Stimulated activated CD8-positive, alpha-beta memory T cell treated with anti-CD3 and anti-CD28 coated beads, Interleukin-15, amount 100 ng/mL, for 1 hour (primary cell): ENCODE results near the gene DYNC1I2.
A peak's percentile ranks its signal among the peaks of the same experiment; 100 is the strongest.

Source experiments
- DNase-seq: peaks from one replicate; pipeline ENCODE4 v3.0.0-alpha.2; 2020; ENCODE audit warnings: low read depth

Gene DYNC1I2

DNA sequence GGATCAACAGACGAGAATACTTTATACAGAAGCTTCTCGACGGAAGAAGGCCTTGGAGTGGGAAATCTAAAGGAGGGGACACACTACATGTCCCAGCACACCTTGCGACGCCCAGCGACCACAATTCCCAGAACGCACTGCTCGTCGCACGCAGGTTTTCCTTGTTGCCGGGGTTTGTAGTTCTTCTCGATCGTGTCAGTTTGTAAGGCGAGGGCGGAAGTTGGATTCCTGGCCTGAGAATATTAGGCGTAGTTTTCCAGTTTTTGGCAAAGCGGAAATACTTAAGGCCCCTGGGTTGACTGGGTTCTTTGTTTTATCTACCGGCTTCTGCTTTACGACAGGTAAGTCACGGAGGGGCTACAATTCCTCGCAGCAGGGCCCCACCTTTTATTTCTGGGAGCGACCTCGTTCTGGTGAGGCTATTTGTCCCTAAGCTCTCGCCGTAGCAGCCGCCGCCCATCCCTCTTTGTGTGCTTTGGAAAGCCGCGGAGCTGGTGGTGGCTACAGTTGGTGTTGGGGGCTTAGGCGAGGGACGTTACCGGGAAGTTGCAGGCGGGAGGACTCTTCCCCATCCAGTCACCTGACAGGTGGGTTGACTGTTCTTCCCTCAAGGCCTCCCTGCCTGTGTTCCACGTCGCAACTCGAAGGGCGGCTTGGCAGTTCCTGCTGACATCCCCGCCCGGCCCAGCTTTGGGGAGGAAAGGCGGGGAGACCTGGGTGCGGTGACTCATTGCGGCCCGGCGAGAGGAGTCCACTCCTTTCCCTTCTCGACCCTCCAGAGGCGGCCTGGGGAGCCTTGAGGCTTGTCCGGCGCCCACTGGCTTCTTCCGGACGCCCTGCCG is at the start of gene DYNC1I2:
Gene DYNC1I2 (plus strand): TSS at position 183 of the 842 bp plus-strand sequence. CDS start 2,687 bp downstream, outside the sequence.
- peak; percentile 43 for DNase-seq

DNA sequence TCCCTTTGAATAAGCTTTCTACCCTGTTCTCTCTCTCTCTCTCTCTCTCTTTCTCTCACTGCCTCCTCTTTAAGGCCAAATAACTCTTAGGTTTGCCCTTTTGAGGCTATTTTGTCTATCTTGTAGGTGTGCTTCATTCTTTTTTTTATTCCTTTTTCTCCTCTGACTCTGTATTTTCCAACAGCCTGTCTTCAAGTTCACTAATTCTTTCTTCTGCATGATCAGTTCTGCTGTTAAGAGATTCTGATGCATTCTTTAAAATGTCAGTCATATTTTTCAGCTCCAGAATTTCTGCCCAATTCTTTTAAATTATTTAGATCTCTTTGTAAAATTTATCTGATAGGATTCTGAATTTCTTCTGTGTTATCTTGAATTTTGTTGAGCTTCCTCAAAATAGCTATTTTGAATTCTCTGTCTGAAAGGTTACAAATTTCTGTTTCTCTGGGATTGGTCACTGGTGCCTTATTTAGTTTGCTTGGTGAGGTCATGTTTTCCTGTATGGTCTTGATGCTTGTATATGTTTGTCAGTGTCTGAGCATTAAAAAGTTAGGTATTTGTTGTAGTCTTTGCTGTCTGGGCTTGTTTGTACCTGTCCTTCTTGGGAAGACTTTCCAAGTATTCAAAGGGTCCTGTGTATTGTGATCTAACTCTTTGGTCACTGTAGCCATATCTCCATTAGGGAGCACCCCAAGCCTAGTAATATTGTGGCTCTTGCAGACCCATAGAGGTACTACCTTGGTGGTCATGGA is 35.4 kb upstream of the DYNC1I2 start:
- DNase-seq: no peak

DNA sequence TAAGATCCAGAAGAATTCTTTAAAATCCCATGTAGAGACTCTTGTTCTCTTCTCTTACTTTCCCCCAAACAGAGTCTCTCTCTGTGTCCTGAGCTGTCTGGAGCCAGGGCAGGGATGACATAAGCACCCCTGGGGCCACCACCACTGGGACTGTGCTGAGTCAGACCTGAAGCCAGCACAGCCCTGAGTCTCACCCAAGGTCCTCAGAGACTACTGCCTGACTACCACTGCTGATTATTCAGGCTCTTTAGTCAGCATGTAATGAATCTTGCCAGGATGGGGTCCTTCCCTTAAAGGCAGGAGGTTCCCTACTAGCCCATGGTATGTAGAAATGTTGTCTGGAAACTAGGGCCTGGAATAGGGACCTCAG is 34.9 kb upstream of the DYNC1I2 start:
- DNase-seq: no peak

DNA sequence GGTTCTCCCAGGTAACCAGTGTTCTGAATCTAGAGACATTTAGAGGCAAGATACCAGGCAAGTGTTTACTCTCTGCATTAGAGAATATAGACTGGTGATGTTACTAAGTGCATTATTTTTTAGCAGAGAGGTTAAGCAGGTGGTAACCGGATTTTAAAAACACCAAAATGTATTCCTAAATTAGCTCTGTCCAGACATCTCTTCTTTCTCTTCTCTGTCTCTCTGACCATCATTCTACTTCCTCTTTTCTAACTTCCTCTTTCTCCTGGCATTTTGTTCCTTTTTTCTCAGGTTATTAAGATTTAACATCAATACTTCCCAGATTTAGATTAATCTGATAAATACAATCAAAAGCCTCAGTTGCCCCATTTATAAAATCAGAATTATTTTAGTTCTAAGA is 31.7 kb upstream of the DYNC1I2 start:
- DNase-seq: no peak

DNA sequence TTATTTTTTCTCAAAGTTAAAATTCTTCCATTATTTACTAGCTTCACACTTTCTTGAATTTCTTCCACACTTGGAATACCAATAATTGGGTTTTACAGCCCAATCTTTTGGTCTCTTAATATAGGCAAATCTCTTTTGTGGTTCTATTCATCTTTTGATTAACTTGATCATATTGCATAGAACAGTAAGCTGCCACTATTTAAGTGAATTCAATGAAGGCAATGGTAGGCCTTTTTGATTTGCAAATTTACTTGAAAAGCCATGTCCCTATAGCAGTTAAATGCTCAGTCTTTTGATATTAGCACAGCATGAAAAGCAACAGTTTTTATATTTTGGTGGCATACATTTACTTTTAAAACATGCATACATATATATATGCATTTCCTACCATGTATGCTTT is 20.2 kb upstream of the DYNC1I2 start:
- no peak for DNase-seq

DNA sequence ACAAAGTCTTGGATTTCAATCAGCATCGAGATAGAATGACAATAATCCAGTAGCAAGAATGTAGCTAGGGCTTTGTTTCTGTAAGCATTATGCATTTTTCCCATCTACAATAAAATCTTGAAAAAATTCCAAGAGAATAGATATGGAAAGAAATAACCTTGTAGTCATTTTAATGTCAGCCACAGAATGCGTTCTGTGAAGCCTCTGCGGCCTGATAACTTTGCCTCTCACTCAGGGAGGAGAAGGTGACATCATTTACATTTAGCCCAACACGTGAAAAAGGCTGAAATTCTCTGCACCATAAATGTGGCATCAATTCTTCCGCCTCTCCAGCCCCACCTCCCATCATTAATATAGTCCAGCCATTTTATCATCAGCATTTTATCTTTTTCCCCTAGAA is 19.1 kb upstream of the DYNC1I2 start:
- DNase-seq: no peak

DNA sequence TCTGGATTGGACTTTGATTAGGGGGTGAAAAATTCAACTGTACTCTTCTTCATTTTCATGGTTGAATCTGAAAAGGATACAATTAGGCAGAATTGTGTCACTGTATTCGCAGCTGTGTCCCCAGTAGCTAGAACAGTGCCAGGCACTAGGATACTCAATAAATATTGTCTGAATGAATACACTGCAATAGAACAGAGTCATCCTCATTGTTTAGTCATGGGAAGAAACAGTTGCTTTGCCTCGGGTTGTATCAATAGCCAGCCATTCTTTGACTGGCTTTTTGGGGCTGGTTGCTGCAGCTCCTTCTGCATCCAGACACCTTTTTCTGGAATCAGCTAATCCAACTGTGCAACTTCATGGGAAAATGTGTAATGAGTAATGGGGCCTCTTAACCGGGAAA is 18.1 kb upstream of the DYNC1I2 start:
- DNase-seq: no peak

DNA sequence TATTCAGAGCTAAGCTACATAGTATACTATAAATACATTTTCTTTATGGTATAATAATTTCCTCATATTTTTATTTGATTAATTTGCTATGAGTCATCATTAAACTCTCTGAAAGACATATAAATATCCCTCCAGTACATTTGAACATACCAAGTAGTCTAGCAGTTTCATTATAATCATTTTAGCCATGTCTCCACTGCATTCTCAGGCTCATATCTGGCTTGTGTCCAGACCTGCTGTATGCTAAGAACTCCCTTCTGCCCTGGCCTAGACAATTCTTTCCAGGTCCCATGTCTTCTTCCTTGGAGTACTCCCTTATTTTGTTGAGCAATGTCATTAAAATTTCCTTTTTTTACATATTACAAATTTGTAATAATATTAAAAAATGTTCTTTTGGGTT is 16.6 kb upstream of the DYNC1I2 start:
- DNase-seq: no peak

DNA sequence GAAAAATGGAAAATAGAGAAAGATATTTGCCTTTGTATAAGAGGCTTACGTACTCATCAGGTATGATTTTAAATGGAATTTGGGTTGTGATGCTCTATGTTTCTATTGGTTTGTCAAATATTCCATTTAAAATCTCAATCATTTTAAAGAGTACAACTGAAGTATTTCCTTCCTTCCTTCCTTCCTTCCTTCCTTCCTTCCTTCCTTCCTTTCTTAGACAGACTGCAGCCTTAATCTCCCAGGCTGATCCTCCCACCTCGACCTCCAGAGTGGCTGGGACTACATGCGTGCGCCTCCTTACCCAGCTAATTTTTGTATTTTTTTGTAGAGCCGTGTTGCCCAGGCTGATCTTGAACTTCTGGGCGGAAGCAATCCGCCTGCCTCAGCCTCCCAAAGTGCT is 15.4 kb upstream of the DYNC1I2 start:
- DNase-seq: no peak

DNA sequence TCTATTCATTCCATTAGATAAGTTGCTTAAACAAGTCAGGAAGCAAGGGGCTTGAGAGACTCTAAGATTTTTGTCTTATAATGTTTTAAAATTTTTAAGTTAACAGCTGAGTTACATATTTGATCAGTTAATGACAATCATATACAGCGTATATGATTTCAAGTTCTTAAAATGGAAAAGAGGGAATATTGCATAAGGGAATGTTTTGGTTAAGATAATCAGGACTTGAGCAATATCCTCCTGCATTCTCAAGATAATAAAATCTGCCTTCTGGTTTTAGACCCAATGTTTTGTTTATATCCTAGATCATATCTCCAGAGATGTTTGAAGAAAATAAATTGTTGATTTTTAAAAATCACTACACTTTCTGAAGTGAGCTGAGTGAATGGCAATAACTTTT is 13.4 kb upstream of the DYNC1I2 start:
- no peak for DNase-seq

DNA sequence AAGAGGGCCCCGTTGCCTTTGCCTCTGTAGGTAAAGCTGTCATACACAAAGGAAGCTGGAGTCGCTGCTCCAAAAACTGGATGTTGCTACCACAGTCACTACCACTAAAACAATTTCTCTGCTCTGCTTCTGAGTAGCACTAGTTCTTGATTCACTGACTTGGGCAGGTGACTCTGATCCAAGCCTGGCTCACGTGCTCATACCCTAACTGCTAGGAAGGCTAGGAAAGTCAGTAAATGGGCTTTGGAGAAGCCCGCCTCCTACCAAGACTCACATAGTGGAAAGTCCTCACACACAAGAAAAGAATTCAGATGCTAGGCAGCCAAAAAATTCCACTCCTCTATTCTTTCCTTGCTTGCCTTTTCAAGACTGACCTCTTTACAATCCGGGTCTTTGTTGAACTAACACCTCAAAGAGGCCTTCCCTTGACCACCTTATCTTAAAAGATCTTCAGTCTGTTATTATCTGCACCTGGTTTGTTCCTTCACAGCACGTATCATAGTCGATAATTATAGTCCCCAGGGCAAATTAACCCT is 11.4 kb upstream of the DYNC1I2 start:
- DNase-seq: no peak

DNA sequence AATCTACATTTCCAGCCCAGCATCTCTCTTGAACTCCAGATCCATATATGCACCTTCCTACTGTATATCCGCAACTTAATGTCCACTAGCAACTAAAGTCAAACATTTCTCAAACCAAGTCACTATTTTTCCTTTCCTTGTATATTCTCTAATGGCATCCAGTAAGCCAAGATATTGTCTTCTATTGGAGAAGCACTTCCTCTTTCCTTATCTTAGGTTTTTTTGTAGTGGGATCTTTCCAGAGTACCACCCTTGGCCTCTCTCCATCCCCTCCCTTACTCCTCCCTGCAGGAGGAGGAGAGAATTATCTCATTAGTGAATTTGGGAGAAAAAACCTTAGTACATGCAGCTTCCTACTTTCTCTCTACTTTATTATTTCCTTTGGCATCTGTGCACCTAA is 8.7 kb upstream of the DYNC1I2 start:
- DNase-seq: no peak

DNA sequence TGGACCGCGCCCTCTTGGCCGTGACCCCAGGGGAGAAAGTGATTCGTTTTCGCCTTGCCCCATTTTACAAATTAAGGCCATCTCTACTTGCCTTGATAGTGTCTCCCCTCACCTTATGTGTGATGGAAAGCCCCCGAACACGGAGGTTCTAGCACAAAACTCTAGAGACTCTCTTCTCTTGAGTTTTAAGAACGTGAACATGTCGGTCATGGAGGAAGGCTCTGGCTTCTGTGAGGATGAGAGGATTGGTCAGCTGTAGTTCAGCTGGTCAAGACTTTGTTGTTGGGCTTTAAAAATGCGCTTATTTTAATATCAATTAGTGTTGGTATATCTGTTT is 828 bp downstream of the DYNC1I2 start:
- DNase-seq: no peak

DNA sequence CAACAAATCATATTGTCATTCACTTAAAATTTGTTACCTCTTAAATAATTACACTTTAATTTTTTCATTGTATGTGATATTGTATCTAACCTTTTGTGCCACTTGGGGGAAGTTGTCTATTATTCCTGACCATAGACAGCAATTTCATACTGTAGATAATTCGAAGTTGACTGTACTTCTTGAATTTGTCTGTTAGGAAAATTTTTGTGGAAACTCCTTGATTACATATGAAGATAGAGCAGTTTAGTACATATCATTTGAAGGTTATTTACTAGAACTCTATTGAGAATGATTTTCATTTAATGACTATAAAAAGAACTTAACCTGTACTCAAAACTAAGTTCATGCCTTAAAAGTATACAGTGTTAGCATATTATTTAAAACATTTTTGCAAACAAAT is 5.1 kb downstream of the DYNC1I2 start:
- no peak for DNase-seq

DNA sequence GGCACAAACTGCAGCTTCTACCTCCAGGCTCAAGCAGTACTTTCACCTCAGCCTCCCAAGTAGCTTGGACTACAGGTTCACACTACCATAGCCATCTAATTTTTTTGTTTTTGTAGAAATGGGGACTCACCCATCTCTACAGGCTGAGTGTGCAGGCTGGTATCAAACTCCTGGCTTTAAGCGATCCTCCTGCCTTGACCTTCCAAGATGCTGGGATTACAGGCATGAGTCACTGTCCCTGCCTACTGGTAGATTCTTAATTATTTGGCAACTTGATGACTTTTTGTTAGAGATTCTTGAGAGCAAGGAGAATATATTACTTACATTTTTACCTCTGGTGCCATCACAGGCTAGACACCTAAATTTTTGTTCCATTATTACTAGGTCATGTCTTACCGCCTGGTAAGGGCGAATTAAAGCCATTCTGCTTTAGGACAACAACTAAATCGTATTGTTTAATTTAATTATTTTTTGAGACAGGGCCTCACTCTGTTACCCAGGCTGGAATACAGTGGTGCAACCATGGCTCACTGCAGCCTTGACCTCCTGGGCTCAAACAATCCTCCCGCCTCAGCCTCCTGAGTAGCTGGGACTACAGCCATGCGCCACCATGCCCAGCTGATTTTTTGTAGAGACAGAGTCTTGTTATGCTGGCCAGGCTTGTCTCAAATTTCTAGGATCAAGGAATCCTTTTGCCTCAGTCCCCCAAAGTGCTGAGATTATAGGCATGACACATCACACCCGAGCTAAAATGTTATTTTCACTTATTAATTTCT is 15.7 kb downstream of the DYNC1I2 start:
- DNase-seq: no peak

DNA sequence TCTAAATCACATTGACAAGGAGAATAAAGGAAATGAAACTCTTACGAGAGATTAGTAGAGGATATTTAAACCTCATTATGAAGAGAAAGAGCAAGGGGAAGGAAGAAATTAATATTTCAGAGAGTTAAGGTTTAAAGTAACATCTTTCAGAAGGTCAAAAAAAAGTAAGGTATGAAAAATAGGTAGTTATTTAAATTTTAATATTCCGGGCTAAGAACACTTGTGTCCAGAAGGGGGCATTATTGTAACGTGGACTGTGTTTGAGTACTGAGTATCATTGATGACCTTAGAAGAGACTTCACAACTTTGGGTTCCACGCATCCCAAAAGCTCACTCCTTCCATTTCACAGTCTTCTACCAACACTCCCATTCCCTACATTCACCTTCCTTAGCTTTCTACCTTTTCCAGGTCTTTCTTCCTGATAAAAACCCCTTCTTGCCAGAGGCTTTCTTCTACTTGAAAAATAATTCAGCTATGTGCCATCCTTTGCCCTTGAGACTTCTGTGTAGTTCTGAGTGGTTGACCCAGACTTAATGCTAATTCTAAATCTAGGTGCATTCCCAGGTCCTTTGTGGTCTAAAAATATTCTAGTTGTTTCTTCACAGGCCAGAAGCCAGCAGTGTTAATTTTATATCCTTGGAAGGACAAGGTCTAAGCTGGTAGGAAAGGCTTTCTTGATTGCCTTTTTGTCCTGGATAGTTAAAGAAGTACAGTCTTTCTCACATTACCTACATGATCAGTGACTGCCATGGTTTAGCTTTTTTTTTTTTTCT is 16.5 kb downstream of the DYNC1I2 start:
- no peak for DNase-seq

DNA sequence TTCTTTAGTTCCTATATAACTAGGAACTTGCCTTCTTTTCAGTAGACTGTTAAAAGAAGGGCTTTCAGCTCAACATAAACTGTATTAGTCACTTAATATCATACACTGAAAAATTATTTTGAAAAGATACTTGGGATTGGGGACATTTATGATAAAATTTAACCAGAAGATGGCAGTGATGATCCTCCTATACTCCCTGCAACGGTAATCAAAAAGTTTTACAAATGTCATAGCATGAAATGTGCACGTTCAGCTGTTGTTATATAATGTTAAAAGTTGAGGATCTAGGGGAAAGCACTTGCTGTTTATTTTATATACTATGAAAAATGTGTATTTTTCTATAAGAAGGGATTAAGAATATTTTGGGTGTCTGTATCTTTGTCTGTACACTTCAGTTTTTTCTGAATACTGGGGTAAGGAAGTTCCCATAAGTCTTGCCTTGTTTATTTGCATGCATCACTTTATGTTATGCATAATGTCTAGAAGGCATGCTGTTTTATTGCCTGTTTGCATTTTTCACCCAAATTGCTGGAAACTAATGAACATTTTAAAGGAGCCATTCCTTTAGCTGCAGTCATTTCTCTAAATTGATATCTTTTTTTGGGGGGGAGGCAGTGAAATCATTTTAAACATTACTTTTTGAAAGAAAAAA is 19.0 kb downstream of the DYNC1I2 start:
- no peak for DNase-seq

DNA sequence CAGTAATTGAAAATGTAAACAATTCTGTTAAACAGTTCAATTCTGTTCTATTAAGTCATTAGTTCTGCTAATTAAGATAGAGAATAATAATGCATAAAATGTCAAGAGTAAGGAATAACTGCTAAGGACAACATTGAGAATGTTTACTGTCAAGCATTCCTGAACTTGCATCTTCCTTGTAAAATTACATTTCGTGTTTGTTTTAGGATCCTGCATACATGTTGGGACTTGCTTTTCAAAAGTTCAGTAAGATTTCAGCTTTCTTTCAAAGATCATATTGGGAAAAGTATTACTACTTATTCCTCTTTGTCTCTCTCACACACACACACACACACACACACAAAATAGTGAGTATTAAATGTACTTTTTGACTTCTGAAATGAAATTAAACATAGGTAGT is 20.5 kb downstream of the DYNC1I2 start:
- no peak for DNase-seq

DNA sequence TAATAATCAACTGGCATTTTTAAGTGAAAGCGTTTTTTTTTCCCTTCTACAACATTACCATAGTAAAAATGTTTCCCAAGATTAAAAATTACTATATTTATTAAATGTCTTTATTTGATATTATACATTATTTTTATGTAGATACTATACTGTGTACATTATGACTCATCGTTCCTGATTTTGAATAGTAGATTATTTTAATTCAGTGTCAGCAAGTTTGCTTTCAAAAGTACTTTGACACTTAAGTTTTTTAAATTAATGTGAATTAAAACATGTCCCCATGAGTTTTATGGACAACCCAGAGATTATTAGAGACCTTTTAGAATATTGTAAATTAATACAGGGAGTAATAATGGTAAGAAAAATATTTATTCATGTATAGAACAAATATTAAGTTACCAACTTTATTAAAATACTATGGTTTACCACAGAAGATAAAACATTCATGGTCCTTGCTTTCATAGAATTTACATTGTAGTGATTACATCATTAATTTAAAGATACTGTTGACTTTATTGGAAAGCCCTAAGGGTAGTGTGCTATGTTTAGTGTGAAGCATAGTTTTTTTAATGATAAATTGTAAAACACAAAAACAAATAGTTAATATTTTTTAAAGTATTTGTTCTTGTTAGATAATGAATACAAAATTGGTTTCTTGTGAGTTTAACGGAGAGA is 21.9 kb downstream of the DYNC1I2 start:
- no peak for DNase-seq

DNA sequence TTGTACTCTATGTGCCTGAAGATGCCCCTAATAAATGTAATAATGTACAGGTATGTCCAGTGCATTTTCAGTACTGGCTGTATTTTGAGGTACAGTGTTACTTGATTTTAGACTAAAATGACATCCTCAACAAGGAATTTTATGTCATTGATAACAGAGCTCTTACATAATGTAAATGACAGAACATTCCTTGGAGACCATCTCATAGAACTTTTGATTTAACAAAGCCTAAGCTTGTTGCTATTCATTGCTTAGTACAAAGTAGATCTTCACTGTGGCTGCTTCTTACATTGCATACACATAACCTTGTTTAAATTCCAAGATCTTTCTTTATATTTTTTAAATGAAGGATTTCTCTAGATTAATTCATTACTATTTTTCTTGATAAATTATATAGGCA is 24.1 kb downstream of the DYNC1I2 start:
- DNase-seq: no peak

DNA sequence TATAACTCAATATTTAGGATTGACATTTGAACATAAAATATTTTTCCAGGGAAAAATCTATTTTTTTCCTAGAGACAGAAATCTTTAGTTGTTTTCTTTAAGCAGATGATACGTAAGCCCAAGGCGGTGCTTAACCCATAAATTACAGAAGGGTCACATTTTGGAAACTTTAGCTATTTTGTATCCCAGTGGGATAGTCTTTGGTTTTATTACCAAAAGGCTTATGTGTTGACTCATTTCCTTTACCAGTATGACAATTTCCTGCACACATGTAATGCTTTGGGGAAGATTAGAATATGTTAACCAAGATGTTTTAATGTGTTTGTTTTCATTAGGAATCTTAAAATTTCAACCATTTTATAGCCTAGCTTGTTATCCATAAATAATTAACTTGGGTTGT is 24.8 kb downstream of the DYNC1I2 start:
- no peak for DNase-seq
